ENCODE results near the gene OLFML2B. TPM values are rescaled to one million over a fixed set of nuclear protein-coding genes. Genes with fewer than 3 reads are reported as not detected.
"Not testable (repeated sequence)": the region's sequence is repeated elsewhere in the genome, so short reads cannot be mapped to it uniquely, and the experiment has no call there.

Gene OLFML2B
- total and polyA plus RNA-seq, 2 donors, result 11.9 to 16.0 TPM

- no peak overlapping the region for H3K27ac ChIP-seq (ENCODE audit: low read depth)
- H3K36me3 ChIP-seq (ENCODE audit: insufficient read depth), result no peaks in the 10 kb centered on the region
- 43% methylated on average over 3 of the region's 3 CpGs for WGBS
- no peaks in the 10 kb centered on the region for H3K4me1 ChIP-seq (ENCODE audit: insufficient read depth)
- DNase-seq (ENCODE audit: extremely low spot score), result no peak
- H3K4me3 ChIP-seq (ENCODE audit: low read depth, low read length), result no peak overlapping the region
Measured at GRCh38 chr1:162056043-162056442, 32.4 kb upstream of the OLFML2B start.

- Histone ChIP-seq H3K4me1 (ENCODE audit: insufficient read depth) (no peaks in the 10 kb centered on the region), H3K36me3 (ENCODE audit: insufficient read depth) (no peaks in the 10 kb centered on the region), H3K27ac (ENCODE audit: low read depth) (no peak overlapping the region), H3K4me3 (ENCODE audit: low read depth, low read length) (no peak overlapping the region)
- WGBS, result 56% methylated on average over 3 of the region's 3 CpGs
- no peak for DNase-seq (ENCODE audit: extremely low spot score)
Measured at GRCh38 chr1:162055062-162055461, 31.4 kb upstream of the OLFML2B start.

- not testable (repeated sequence) for H3K4me3 ChIP-seq (ENCODE audit: low read depth, low read length); H3K27ac ChIP-seq (ENCODE audit: low read depth); H3K36me3 ChIP-seq (ENCODE audit: insufficient read depth); DNase-seq (ENCODE audit: extremely low spot score); H3K4me1 ChIP-seq (ENCODE audit: insufficient read depth)
- WGBS, result 96% methylated on average over 3 of the region's 3 CpGs
Measured at GRCh38 chr1:162053949-162054348, 30.3 kb upstream of the OLFML2B start.

GRCh38 chr1:162046921-162047320 lies 23.3 kb upstream of the OLFML2B start:
- no peak overlapping the region for H3K27ac ChIP-seq (ENCODE audit: low read depth)
- no peaks in the 10 kb centered on the region for H3K4me1 ChIP-seq (ENCODE audit: insufficient read depth)
- no peak overlapping the region for H3K4me3 ChIP-seq (ENCODE audit: low read depth, low read length)
- H3K36me3 ChIP-seq (ENCODE audit: insufficient read depth), result no peaks in the 10 kb centered on the region
- 56% methylated on average over 1 of the region's 1 CpG for WGBS
- DNase-seq (ENCODE audit: extremely low spot score), result no peak

GRCh38 chr1:162042361-162042760 lies 18.7 kb upstream of the OLFML2B start:
- no peak for DNase-seq (ENCODE audit: extremely low spot score)
- Histone ChIP-seq H3K36me3 (ENCODE audit: insufficient read depth) (no peaks in the 10 kb centered on the region), H3K4me3 (ENCODE audit: low read depth, low read length) (no peak overlapping the region), H3K27ac (ENCODE audit: low read depth) (no peak overlapping the region), H3K4me1 (ENCODE audit: insufficient read depth) (no peaks in the 10 kb centered on the region)
- WGBS, result 96% methylated on average over 1 of the region's 1 CpG

- Histone ChIP-seq H3K36me3 (ENCODE audit: insufficient read depth) (no peaks in the 10 kb centered on the region), H3K4me1 (ENCODE audit: insufficient read depth) (no peaks in the 10 kb centered on the region), H3K27ac (ENCODE audit: low read depth) (no peak overlapping the region), H3K4me3 (ENCODE audit: low read depth, low read length) (no peak overlapping the region)
- DNase-seq (ENCODE audit: extremely low spot score), result no peak
Measured at GRCh38 chr1:162040657-162041056, 17.0 kb upstream of the OLFML2B start.

- 76% methylated on average over 4 of the region's 4 CpGs for WGBS
- no peak for DNase-seq (ENCODE audit: extremely low spot score)
- H3K4me1 ChIP-seq (ENCODE audit: insufficient read depth), result no peaks in the 10 kb centered on the region
- H3K4me3 ChIP-seq (ENCODE audit: low read depth, low read length), result no peak overlapping the region
- no peak overlapping the region for H3K27ac ChIP-seq (ENCODE audit: low read depth)
- no peaks in the 10 kb centered on the region for H3K36me3 ChIP-seq (ENCODE audit: insufficient read depth)
Measured at GRCh38 chr1:162040001-162040400, 16.3 kb upstream of the OLFML2B start.

GRCh38 chr1:162038624-162039023 lies 15.0 kb upstream of the OLFML2B start:
- 78% methylated on average over 1 of the region's 1 CpG for WGBS
- DNase-seq (ENCODE audit: extremely low spot score), result no peak

GRCh38 chr1:162036163-162036562 lies 12.5 kb upstream of the OLFML2B start:
- no peaks in the 10 kb centered on the region for H3K36me3 ChIP-seq (ENCODE audit: insufficient read depth)
- no peak overlapping the region for H3K27ac ChIP-seq (ENCODE audit: low read depth)
- no peak overlapping the region for H3K4me3 ChIP-seq (ENCODE audit: low read depth, low read length)
- no peak for DNase-seq (ENCODE audit: extremely low spot score)
- no peaks in the 10 kb centered on the region for H3K4me1 ChIP-seq (ENCODE audit: insufficient read depth)
- WGBS, result 96% methylated on average over 1 of the region's 1 CpG

More at GRCh38 chr1:162038624-162039023, 15.0 kb upstream of the OLFML2B start:
- no peak overlapping the region for H3K4me3 ChIP-seq (ENCODE audit: low read depth, low read length)
- H3K4me1 ChIP-seq (ENCODE audit: insufficient read depth), result no peaks in the 10 kb centered on the region
- no peak overlapping the region for H3K27ac ChIP-seq (ENCODE audit: low read depth)
- no peaks in the 10 kb centered on the region for H3K36me3 ChIP-seq (ENCODE audit: insufficient read depth)

- no peak overlapping the region for H3K27ac ChIP-seq (ENCODE audit: low read depth)
- no peak for DNase-seq (ENCODE audit: extremely low spot score)
- H3K4me1 ChIP-seq (ENCODE audit: insufficient read depth), result no peaks in the 10 kb centered on the region
- H3K4me3 ChIP-seq (ENCODE audit: low read depth, low read length), result no peak overlapping the region
- H3K36me3 ChIP-seq (ENCODE audit: insufficient read depth), result no peaks in the 10 kb centered on the region
- WGBS, result 53% methylated on average over 2 of the region's 2 CpGs
Measured at GRCh38 chr1:162035241-162035640, 11.6 kb upstream of the OLFML2B start.

- 69% methylated on average over 6 of the region's 6 CpGs for WGBS
- H3K4me1 ChIP-seq (ENCODE audit: insufficient read depth), result no peaks in the 10 kb centered on the region
- H3K36me3 ChIP-seq (ENCODE audit: insufficient read depth), result no peaks in the 10 kb centered on the region
- H3K27ac ChIP-seq (ENCODE audit: low read depth), result no peak overlapping the region
- DNase-seq (ENCODE audit: extremely low spot score), result no peak
- H3K4me3 ChIP-seq (ENCODE audit: low read depth, low read length), result no peak overlapping the region
Measured at GRCh38 chr1:162033428-162033827, 9.8 kb upstream of the OLFML2B start.

- H3K27ac ChIP-seq (ENCODE audit: low read depth), result no peak overlapping the region
- WGBS, result 91% methylated on average over 3 of the region's 3 CpGs
- H3K4me1 ChIP-seq (ENCODE audit: insufficient read depth), result no peaks in the 10 kb centered on the region
- no peak for DNase-seq (ENCODE audit: extremely low spot score)
- no peak overlapping the region for H3K4me3 ChIP-seq (ENCODE audit: low read depth, low read length)
- H3K36me3 ChIP-seq (ENCODE audit: insufficient read depth), result no peaks in the 10 kb centered on the region
Measured at GRCh38 chr1:162030759-162031280, 7.2 kb upstream of the OLFML2B start.

GRCh38 chr1:162029157-162029556 lies 5.5 kb upstream of the OLFML2B start:
- Histone ChIP-seq H3K4me1 (ENCODE audit: insufficient read depth) (no peaks in the 10 kb centered on the region), H3K36me3 (ENCODE audit: insufficient read depth) (no peaks in the 10 kb centered on the region), H3K27ac (ENCODE audit: low read depth) (no peak overlapping the region), H3K4me3 (ENCODE audit: low read depth, low read length) (no peak overlapping the region)
- DNase-seq (ENCODE audit: extremely low spot score), result no peak
- WGBS, result 28% methylated on average over 4 of the region's 4 CpGs

GRCh38 chr1:162028726-162029125 lies 5.1 kb upstream of the OLFML2B start:
- no peak for DNase-seq (ENCODE audit: extremely low spot score)
- H3K4me1 ChIP-seq (ENCODE audit: insufficient read depth), result no peaks in the 10 kb centered on the region
- 69% methylated on average over 6 of the region's 6 CpGs for WGBS
- no peak overlapping the region for H3K27ac ChIP-seq (ENCODE audit: low read depth)
- H3K36me3 ChIP-seq (ENCODE audit: insufficient read depth), result no peaks in the 10 kb centered on the region
- no peak overlapping the region for H3K4me3 ChIP-seq (ENCODE audit: low read depth, low read length)

- H3K36me3 ChIP-seq (ENCODE audit: insufficient read depth), result no peaks in the 10 kb centered on the region
- H3K27ac ChIP-seq (ENCODE audit: low read depth), result no peak overlapping the region
- no peaks in the 10 kb centered on the region for H3K4me1 ChIP-seq (ENCODE audit: insufficient read depth)
- WGBS, result 84% methylated on average over 2 of the region's 2 CpGs
- no peak overlapping the region for H3K4me3 ChIP-seq (ENCODE audit: low read depth, low read length)
- no peak for DNase-seq (ENCODE audit: extremely low spot score)
Measured at GRCh38 chr1:162026881-162027280, 3.2 kb upstream of the OLFML2B start.
